ENCODE results near the gene LARP4. TPM values are rescaled to one million over a fixed set of nuclear protein-coding genes. Genes with fewer than 3 reads are reported as not detected.

LARP4 gene
- total and polyA plus RNA-seq, 2 donors (not counting 3 experiments of a cell fraction or from before 2014, with no cell fraction given): 8.9 to 69.6 TPM

- TF ChIP-seq MYC (IDR thresholded peaks at IDR 0.05; ENCODE audit: low read depth, low read length) (no peak), POLR2AphosphoS5 (IDR thresholded peaks at IDR 0.05; ENCODE audit: insufficient read depth, low read depth, low read length) (no peak), FOS (IDR thresholded peaks at IDR 0.05; ENCODE audit: borderline replicate concordance, insufficient read depth, low read length) (no peak), JUN (IDR thresholded peaks at IDR 0.05; ENCODE audit: borderline replicate concordance, insufficient read depth, insufficient read length, low read depth) (no peak), MAX (IDR thresholded peaks at IDR 0.05; ENCODE audit: insufficient read depth, insufficient read length) (no peak), POLR2A (IDR thresholded peaks at IDR 0.05; ENCODE audit: low read depth, low read length) (no peak), EZH2 (IDR thresholded peaks at IDR 0.05; ENCODE audit: borderline replicate concordance, low read depth, low read length, severe bottlenecking) (no peak), GATA2 (IDR thresholded peaks at IDR 0.05; ENCODE audit: insufficient read depth, insufficient read length, low read depth, low read length) (no peak)
- TF ChIP-seq, protein P1, sequence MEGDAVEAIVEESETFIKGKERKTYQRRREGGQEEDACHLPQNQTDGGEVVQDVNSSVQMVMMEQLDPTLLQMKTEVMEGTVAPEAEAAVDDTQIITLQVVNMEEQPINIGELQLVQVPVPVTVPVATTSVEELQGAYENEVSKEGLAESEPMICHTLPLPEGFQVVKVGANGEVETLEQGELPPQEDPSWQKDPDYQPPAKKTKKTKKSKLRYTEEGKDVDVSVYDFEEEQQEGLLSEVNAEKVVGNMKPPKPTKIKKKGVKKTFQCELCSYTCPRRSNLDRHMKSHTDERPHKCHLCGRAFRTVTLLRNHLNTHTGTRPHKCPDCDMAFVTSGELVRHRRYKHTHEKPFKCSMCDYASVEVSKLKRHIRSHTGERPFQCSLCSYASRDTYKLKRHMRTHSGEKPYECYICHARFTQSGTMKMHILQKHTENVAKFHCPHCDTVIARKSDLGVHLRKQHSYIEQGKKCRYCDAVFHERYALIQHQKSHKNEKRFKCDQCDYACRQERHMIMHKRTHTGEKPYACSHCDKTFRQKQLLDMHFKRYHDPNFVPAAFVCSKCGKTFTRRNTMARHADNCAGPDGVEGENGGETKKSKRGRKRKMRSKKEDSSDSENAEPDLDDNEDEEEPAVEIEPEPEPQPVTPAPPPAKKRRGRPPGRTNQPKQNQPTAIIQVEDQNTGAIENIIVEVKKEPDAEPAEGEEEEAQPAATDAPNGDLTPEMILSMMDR (IDR thresholded peaks at IDR 0.05; ENCODE audit: extremely low read depth in 1 of 2, insufficient read depth in 1 of 2, low read depth in 1 of 2, low read length in 2 of 2): no peak
- Histone ChIP-seq H3K79me2 (ENCODE audit: control insufficient read depth, insufficient read depth, low read length) (peaks cover 28% of the 10 kb centered on the region), H3K27me3 (ENCODE audit: control insufficient read depth in 2 of 2, insufficient read depth in 2 of 2, low read length in 2 of 2) (no peaks in the 10 kb centered on the region), H2AFZ (ENCODE audit: low read depth, low read length) (no peak overlapping the region), H3K4me1 (ENCODE audit: control insufficient read depth, extremely low read depth, insufficient read depth, low read length) (peaks cover 22% of the 10 kb centered on the region), H3K9me3 (replicated peaks; ENCODE audit: control insufficient read depth, insufficient read depth, low read length) (no peaks in the 10 kb centered on the region), H3K4me3 (replicated peaks in 1 of 3; ENCODE audit: insufficient read depth in 1 of 3, low read depth in 1 of 3, low read length in 3 of 3) (no peak overlapping the region), H3K4me2 (ENCODE audit: insufficient read depth, low read length) (no peak overlapping the region), H3K27ac (ENCODE audit: insufficient read depth, low read depth, low read length) (no peak overlapping the region), H3K9ac (replicated peaks; ENCODE audit: extremely low read depth, insufficient read depth, low read length) (no peak overlapping the region), H3K9me1 (replicated peaks; ENCODE audit: control insufficient read depth, extremely low read depth, insufficient read depth, low read length) (no peaks in the 10 kb centered on the region), H3K36me3 (ENCODE audit: control insufficient read depth in 2 of 2, extremely low read depth in 1 of 2, insufficient read depth in 2 of 2, low read length in 2 of 2) (no peaks in the 10 kb centered on the region), H4K20me1 (replicated peaks; ENCODE audit: control insufficient read depth, extremely low read depth, insufficient read depth, low read length) (no peaks in the 10 kb centered on the region)
- DNase-seq (ENCODE audit: low read depth, low spot score) (no peak), FAIRE-seq (no peak)
- intact Hi-C loops (cut with micrococcal nuclease) (no loop called here), dilution Hi-C loops (cut with MboI; ENCODE audit: extremely low pct_ligation_motif_present, low sequenced_read_pairs) (no loop called here)
- POLR2A ChIA-PET: no interaction called here
- no TSS peak for BruUV-seq (replicated peaks)
- CTCF ChIA-PET: interaction anchor here (1.1 kb wide), 1 partner anchor 24 kb away, joined by 3 read pairs; the partner anchor contains the start of gene DIP2B
Measured at GRCh38 chr12:50528800-50529199, 128.1 kb downstream of the LARP4 start.
